ENCODE measurements around the gene GJE1.
A peak's percentile ranks its signal among the peaks of the same experiment; 100 is the strongest.
"Not testable (repeated sequence)": the region's sequence is repeated elsewhere in the genome, so short reads cannot be mapped to it uniquely, and the experiment has no call there.

Gene GJE1

GRCh38 chr6:142132625-142133024, at the start of gene GJE1:
Gene GJE1, plus strand, starts transcription at chr6:142132925. Its CDS starts 234 bp downstream, at chr6:142133159.
- DNase-seq, result no peak

GRCh38 chr6:142087950-142088857, 44.5 kb upstream of the GJE1 start:
- no peak for DNase-seq

DNA sequence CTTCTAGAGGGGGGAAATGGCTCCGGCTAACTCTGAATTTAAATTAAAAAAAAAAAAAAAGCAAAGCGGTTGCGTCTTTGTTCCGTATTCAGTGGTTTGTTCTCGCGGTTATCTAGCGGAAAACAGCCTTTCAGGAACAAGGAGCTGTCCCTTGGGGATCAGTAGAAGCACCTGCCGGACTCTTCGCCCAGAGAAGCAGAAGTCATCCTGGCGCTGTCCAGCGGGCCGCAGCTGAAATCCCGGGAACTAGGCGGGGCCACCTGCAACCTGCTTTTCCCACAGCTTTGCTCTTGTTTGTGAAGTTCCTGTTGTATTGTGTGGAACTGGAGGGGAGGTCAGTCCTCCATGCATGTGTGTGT, 43.9 kb upstream of the GJE1 start:
- no peak for DNase-seq

- DNase-seq, result not testable (repeated sequence)
Observed at GRCh38 chr6:142104820-142105219, 27.9 kb upstream of the GJE1 start.

DNA sequence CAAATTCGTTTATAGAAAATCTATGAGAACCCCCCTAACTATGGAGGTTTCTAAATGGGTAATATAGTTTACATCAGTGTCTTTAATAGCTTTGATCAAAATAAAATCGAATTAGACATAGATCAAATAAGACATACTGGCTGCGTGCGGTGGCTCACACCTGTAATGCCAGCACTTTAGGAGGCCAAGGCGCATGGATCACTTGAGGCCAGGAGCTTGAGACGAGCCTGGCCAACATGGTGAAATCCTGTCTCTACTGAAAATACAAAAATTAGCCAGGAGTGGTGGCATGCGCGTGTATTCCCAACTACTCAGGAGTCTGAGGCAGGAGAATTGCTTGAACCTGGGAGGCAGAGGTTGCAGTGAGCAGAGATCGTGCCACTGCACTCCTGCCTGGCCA, 21.9 kb upstream of the GJE1 start:
- not testable (repeated sequence) for DNase-seq

DNA sequence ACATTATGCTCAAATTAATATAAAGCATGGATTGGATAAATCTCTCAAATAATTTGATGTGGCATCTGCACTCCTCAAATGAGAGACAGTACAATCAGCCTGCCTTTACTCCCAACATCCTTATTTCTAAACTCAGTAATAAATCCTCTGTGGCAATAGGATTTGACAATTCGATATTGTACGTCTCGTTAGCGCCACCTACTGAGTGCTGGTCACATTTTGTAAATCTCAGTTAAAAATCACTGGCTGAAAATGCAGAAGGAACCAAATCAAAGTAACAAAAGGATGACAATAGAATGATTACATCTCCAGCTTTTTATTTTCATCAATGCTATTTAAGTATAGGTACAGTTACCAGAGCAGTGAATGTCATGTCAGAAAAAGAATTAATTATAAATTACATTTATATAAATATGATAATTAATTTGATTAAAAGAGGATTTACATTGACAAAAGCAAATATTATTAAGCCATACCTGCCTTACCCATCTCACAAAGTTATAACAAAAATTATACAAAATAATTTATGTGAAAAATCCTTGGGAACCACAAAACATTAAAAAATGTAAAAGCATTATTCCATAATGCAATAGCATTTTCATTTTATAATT, 20.2 kb upstream of the GJE1 start:
- DNase-seq, result peak; percentile 72

GRCh38 chr6:142117366-142117765, 15.4 kb upstream of the GJE1 start:
- no peak for DNase-seq

- DNase-seq, result no peak
Observed at GRCh38 chr6:142118328-142118727, 14.4 kb upstream of the GJE1 start.

DNA sequence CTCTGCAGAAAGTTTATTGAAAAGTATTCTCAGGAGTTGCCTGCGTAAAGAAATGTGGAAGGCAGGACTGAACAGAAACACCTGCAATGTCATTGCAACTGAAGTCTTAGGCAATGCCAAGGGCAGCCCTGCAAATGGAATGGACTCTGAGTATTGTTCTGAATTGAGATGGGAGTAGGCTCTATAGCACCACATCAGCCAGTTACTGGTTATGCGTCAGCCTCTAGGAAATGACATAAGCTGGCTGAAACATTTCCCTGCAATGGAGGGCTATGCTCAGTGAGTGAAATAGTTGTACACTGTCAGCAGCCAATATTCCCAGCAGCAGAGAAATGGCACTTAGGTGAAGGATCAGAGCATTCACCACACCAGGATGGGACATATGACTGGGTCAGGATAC, 13.8 kb upstream of the GJE1 start:
- no peak for DNase-seq

DNA sequence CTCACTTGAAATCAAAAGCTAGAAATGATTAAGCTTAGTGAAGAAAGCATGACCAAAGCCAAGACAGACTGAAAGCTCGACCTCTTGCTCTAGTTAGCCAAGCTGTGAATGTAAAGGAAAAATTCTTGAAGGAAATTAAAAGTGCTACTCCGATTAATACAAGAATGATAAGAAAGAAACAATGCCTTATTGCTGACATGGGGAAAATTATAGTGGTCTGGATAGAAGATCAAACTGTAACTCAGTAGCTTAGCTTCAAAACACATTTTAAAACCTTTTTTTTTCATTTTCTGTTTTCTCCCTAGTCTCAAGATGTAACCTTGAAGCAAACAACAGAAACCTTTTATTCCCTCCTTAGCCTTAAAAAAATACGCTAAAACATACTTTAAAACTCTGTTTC, 11.4 kb upstream of the GJE1 start:
- DNase-seq, result no peak

GRCh38 chr6:142130814-142131213, 1.9 kb upstream of the GJE1 start:
- DNase-seq, result no peak

- no peak for DNase-seq
Observed at GRCh38 chr6:142138876-142139275, 6.2 kb downstream of the GJE1 start.

DNA sequence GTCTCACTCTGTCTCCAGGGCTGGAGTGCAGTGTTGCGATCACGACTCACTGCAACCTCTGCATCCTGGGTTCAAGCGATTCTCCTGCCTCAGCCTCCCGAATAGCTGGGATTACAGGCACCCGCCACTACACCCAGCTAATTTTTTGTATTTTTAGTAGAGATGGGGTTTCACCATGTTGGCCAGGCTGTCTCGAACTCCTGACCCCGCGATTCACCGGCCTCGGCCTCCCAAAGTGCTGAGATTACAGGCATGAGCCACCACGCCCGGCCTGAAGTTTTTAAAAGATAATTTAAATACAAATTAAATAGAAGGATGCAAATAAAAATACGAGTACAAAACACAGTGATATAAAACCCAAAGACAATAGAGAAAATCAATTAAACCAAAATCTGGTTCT, 8.8 kb downstream of the GJE1 start:
- DNase-seq, result not testable (repeated sequence)

GRCh38 chr6:142146828-142147662, 14.3 kb downstream of the GJE1 start, which contains the start of the genes NMBR and VTA1:
Gene NMBR, minus strand, starts transcription at chr6:142147122. Its CDS starts 58,464 bp downstream, at chr6:142088658.
Gene VTA1, plus strand, starts transcription at chr6:142147263. Its CDS starts 25 bp downstream, at chr6:142147288.
- DNase-seq, result peak; percentile 95

DNA sequence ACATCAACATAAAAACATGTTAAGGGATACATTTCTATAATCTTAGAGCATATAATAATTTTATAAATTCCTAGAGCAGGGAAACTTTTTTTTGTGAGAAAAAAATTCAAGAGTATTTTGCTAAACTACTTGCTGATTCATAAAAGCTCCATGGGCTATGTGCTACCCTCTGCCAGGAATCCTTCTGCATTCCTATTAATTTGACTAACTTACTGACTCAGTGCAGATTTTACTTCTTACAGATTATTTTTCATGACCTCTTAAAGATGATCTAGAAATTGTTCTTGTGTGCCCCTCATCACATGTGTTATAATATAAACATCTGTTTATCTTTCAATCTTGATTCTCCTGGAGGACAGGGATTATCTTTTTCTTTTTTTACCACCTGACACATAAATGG, 20.0 kb downstream of the GJE1 start:
- no peak for DNase-seq

GRCh38 chr6:142153196-142153595, 20.5 kb downstream of the GJE1 start:
- no peak for DNase-seq

DNA sequence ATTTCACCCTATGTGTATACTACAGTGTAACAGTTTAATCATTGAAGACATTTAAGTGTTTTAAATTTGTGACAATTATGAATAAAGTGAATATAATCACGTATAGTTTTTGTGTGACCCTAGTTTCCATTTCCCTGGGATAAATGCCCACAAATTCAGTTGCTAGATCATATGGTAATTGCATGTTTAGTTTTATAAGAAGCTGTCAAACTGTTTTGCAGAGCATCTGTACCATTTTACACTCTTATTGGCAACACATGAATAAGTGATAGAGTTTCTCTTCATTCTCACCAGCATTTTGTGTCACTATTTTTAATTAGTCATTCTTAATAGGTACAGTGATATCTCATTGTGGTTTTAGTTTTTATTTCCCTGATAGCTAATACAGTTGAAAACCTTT, 21.6 kb downstream of the GJE1 start:
- DNase-seq, result no peak

DNA sequence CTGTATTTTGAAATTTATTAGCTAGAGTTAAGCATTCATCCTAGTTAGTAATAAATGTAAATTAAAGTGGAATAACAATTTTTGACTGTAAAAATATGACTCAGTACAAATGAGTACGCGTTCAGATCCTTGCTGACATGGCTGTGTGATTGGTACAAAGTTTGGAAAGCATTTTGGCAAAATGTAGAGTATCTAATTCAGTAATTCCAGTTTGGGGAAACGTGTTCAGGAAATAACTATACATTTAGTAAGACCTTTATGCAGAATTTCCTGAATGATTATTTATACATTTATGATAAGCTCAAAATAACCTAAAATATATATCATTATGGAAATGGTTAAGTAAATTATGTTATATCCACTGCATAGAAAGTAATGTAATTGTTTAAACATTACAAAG, 22.4 kb downstream of the GJE1 start:
- DNase-seq, result no peak

DNA sequence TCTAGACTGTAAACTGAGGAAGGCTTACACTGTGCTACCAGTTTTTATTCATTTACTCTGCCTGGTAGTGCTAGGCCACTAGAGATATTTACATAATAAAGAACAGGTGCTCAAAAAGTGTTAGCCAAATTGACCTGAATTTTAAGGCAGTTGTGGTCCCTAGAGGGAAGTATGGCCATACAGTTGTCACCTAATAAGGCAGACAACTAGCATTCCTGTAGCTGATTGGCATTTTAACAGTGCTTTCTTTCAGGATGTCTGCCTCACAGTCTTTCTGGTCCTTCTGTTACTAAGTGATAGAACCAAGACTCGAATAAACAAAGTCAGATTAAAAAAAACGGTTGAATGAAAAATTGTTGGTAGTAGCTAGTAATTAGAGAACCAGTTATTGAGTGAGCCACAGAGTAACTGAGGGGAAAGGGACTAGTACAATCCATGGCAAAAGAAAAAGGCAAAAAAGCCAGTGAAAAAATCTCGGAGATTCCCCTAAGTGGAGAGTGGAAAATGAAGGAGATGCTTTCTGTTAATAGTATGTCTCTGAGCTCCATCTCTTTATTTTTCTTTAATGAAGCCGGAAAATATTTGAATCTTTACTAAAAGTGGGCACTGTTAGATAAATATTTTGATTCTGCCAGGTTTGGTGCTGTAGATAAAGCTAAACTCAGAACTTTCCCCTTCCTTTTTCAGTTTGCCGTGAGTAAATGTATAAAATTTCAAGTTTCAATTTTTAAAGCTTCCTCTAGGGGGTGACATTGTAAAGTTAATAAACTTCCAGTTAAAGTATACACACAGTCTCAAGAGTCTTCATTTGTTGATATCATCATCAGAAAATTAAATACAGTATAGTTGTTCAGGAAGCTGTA, 23.4 kb downstream of the GJE1 start:
- no peak for DNase-seq

DNA sequence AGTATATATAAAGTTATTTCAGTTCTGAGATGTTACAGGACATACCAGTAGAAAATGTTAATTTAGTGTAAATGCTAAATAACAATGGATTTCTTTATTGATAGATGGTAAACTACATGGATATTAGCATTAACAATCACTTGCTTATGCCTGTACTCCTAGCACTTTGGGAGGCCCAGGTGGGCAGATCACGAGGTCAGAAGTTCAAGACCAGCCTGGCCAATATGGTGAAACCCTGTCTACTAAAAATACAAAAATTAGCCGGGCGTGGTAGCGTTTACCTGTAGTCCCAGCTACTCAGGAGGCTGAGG, 24.0 kb downstream of the GJE1 start:
- DNase-seq, result not testable (repeated sequence)

GRCh38 chr6:142162780-142163179, 30.1 kb downstream of the GJE1 start:
- DNase-seq, result no peak

- no peak for DNase-seq
Observed at GRCh38 chr6:142165227-142165626, 32.5 kb downstream of the GJE1 start.
